ENCODE data around the gene HCN1.
"Not testable (repeated sequence)": the region's sequence is repeated elsewhere in the genome, so short reads cannot be mapped to it uniquely, and the experiment has no call there.

Gene HCN1

GRCh38 chr5:45414620-45415573 is 281.3 kb downstream of the HCN1 start:
- DNase-seq, result no peak

- DNase-seq, result no peak
Measured at GRCh38 chr5:45411971-45412612, 284.1 kb downstream of the HCN1 start.

- no peak for DNase-seq
Measured at GRCh38 chr5:45410304-45410995, 285.7 kb downstream of the HCN1 start.

DNA sequence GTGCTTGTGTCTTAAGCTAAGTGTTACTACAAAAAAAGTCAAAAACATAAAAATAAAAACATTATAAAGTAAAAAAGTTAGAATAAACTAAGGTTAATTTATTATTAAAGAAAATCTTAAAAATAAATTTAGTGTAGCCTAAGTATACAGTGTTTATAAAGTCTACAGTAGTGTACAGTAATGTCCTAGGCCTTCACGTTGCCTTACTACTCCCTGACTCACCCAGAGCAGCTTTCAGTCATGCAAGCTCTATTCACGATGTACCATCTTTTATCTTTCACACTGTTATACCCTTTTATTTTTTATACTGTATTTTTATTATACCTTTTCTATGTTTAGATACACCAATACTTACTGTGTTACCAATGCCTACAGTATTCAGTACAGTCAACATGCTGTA is 288.1 kb downstream of the HCN1 start:
- DNase-seq, result no peak

- no peak for DNase-seq
Measured at GRCh38 chr5:45402804-45403455, 293.2 kb downstream of the HCN1 start.

DNA sequence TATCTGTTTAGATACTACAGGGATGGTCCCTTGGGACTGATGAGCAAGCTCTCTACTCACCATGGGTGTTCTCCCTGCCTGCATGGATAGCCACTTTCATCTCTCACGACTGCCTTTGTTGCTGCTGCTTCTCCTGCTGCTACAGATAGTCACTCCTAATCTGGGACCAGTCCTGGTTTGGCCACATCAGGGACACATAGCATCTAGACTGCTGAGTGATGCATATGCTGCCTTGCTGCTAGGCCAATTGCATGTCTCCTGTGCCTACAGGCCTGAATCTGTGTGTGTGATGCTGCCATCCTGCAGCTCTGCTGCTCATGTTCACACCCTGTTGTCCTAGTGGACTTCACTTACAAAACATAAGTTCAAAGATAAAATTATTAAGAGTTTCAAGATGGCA is 297.1 kb downstream of the HCN1 start:
- no peak for DNase-seq

DNA sequence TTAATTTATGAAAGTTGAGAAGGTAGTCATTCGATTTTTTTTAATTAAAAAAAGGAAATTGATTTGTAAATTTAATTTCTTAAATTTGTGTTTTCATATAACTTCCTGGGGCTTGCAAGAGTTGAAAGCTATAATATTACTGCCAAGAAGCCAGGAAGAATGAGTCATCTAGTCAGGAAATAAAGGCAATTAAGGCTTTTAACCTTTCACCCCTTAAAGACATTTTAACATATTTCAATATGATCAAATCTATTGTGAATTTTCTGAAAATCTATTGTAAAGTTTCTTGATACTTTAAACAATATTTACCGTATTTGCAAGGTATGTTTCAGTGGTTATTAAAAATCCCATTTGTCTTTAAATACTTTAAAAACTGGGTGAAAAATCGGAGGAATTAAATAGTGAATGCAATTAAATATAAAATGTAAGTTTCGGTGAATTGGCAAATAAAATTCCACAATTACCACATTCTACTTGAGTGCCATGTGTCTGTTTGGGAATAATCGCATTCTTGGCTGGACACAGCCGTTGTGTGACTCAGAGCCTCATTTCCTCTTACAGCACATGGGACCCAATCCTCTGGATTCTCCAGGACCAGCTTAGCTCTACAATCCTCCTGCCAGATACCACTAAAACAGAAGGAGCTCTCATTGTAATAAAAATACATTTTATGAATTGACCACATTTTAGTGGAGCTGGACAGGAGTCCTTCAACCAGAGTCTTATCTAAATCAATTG is 310.7 kb downstream of the HCN1 start:
- DNase-seq, result no peak

GRCh38 chr5:45383985-45384384 is 312.2 kb downstream of the HCN1 start:
- no peak for DNase-seq

DNA sequence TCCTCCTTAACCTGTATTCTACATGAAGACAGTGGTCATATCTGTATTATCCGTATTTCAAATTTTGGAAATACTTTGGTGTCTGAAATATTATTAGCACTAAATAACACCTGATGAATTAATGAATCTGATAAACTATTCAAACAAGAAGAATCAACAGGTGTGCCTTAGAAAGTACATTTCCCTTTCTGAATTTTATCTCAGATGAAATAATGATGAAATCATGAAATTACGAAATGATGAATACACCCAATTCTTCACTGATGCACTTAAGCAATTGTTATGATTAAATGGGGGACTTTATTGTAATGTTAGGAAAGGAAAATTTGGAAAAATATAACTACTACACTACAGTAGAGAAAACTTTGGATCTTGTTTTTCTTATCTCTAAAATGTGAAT is 313.6 kb downstream of the HCN1 start:
- DNase-seq, result no peak

DNA sequence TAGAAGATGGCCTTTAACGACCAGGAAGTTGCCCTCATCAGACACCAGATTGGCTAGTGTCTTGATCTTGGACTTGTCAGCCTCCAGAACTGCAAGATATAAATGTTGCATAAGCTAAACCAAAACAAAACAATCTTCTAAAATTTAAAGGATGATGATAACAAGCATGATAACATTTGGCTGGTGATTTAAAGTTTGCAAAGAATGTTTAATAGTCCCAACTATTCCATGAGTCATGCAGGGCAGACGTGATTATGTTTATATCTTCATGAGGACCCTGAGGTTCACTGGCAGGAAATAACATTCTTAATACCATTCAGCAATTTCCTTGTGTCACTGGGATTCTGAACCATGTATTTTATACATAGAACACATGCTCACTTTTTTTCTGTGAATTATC is 319.8 kb downstream of the HCN1 start:
- DNase-seq, result no peak

DNA sequence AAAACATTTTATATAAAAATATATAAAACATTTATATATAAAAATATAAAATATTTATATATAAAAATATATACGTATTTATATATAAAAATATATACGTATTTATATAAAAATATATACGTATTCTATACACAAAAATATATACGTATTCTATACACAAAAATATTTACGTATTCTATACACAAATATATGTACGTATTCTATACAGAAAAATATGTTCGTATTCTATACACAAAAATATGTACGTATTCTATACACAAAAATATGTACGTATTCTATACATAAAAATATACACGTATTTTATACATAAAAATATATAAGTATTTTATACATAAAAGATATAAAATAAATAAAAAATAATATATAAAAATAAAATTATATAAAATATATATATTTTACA is 323.6 kb downstream of the HCN1 start:
- no peak for DNase-seq

GRCh38 chr5:45371423-45371822 is 324.8 kb downstream of the HCN1 start:
- DNase-seq, result not testable (repeated sequence)

DNA sequence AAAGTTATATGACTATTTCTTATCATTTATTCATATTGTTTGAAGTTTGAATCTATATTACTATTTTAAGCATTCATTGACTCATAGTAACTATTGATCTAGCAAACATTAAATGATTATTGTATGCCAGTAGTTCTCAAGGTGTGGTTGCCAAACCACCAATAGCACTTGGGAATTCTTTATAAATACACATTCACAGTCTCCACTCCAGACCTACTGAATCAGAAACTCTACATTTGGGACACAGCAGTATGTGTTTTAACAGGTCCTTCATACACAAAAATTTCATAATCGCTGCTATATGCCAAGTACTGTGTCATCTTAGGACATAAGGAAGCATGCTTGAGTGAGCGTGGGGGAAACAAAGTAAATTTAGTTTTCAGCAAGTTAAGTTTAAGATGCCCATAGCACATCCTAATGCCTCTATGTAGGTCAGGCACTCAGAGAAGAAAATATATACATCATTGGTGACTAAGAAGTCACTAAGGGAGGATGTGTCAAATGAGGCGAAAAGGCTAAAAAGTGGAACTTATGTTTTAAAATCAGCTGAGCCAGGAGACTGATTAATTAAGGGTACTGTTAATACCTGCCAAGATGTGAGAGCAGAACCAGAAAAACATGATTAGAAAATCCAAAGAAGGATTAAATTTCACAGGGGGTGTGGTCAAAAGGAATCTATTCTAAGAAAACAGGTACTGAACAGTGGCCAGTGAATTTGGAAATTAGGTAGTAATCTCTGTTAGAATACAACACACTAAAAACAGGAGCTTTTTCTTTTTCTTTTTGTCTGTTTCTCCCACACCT is 340.8 kb downstream of the HCN1 start:
- no peak for DNase-seq

- no peak for DNase-seq
Measured at GRCh38 chr5:45336464-45336863, 359.7 kb downstream of the HCN1 start.

GRCh38 chr5:45335978-45336377 is 360.2 kb downstream of the HCN1 start:
- DNase-seq, result no peak

- no peak for DNase-seq
Measured at GRCh38 chr5:45335346-45335745, 360.8 kb downstream of the HCN1 start.

DNA sequence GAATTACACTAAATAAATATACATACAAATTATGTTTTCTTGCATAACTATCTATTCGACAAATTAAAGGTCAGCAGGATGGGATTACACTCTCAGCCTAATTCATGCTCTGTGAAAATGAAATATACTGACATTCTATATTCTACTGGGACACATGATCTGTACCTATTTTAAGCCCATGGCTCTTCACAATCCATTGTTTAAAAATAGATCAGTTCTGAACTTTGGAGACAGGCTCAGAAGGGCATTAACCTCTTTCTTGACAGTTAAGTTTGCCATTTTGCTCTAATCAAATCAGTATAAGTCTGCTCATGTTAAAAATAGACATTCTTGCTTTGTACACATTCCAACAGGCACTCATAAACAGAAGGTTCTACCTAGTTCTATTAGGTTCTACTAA is 361.2 kb downstream of the HCN1 start:
- no peak for DNase-seq

DNA sequence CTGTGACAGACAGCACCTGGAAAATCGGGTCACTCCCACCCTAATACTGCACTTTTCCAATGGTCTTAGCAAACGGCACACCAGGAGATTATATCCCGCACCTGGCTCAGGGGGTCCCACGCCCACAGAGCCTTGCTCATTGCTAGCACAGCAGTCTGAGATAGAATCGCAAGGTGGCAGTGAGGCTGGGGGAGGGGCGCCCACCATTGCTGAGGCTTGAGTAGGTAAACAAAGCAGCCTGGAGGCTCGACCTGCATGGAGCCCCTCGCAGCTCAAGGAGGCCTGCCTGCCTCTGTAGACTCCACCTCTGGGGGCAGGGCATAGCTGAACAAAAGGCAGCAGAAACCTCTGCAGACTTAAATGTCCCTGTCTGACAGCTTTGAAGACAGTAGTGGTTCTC is 383.6 kb downstream of the HCN1 start:
- DNase-seq, result not testable (repeated sequence)

- no peak for DNase-seq
Measured at GRCh38 chr5:45295231-45295630, 400.9 kb downstream of the HCN1 start.

DNA sequence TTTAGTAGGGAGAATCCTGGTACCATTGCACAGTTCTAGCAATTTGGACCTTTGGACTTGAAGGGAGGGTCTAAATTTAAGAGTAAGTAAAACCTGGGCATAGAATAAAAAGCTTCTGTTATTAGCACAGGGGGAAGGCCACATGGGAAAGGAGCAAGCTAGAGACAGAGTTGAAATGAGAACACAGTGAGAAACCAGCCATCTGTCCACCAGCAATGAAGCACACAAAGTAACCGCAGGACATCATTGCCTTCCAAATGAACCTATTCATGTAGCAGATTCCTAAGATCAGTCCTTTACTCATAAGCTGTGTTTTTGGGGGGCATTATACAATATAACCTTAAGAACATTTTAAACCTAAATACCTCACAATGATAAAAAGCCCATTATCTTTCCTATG is 407.4 kb downstream of the HCN1 start:
- no peak for DNase-seq

GRCh38 chr5:45284436-45284835 is 411.7 kb downstream of the HCN1 start:
- DNase-seq, result no peak

DNA sequence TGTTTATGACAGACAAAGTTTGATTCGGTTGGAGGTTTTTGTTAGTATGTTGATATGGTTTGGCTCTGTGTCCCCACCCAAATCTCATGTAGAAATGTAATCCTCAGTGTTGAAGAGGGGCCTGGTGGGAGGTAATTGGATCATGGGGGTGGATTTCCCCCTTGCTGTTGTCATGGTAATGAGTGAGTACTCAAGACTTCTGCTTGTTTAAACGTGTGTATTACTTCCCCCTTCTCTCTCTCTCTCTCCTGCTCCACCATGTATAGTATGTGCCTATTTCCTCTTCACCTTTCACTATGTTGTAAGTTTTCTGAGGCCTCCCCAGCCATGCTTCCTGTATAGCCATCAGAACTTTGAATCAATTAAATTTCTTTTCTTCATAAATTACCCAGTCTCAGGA is 415.1 kb downstream of the HCN1 start:
- DNase-seq, result no peak
